ENCODE measurements around the gene FTSJ1. TPM values are rescaled to one million over a fixed set of nuclear protein-coding genes. Genes with fewer than 3 reads are reported as not detected.

The FTSJ1 gene
- total and polyA plus RNA-seq, 2 donors (not counting 1 experiment from before 2014, with no cell fraction given), result 36.6 to 55.8 TPM

DNA sequence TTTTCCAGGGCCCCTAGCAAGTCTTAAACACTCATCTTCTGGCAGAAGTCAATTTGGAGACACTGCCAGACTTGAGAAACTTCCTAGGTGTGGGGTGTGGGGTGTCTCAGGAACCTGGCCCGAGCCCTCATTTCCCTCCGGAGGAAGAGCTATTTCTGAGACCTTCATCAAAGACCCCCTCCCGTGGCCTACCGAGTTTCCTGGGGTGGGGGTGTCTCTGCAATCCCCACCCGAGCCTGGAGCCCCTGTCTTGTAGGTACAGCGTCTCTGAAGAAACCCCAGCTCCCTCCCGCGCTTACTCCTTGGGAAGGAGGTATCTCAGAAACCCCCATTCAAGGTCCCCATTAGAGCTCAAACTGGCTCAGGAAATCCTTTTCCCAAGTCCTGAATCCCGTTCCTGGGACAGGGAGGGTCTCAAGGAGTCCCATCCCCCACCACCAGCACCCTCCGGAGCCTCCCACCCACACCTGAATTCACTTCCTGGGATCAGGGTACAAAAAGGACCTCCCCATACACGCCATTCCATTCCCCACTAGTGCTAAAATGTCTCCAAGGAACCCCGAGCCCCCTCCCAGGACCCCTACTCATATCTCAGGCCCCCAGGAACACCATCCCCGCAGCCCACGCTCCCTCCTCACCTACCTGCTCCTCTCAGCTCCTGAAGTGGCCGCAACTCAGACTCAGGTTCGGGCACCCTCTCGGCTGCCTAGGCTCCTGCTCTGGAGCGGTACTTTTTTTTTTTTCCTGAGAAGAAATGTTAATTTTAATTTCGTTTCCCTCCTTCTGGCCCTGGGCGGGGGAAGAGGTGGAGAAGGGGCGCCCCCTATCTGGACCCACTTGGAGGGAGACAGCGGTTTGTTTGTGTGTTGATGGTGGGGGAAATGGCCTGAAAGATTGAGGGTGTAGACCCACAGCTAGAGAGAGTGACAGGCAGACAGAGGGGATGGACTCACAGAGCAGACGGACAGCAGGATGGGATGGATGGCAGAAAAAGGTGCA, 7.0 kb upstream of the FTSJ1 start:
- ATAC-seq (ENCODE audit: low read depth), result peak; percentile 44
- DNase-seq, result peak; percentile 49
- Histone ChIP-seq H3K27me3 (replicated peaks in 1 of 4; ENCODE audit: control extremely low read depth in 1 of 4, control insufficient read depth in 3 of 4, insufficient read depth in 4 of 4, low read length in 3 of 4) (no peaks in the 10 kb centered on the region), H3K9me3 (ENCODE audit: control extremely low read depth in 1 of 3, control insufficient read depth in 2 of 3, insufficient read depth in 1 of 3, low read length in 2 of 3) (no peaks in the 10 kb centered on the region), H4K20me1 (ENCODE audit: control insufficient read depth, insufficient read depth, low read length, poor library complexity, severe bottlenecking) (no peaks in the 10 kb centered on the region), H3K4me2 (replicated peaks; ENCODE audit: low read depth, low read length, poor library complexity, severe bottlenecking) (peak overlapping the region; percentile 85), H3K79me2 (ENCODE audit: control insufficient read depth, insufficient read depth, low read length) (peaks cover 7% of the 10 kb centered on the region), H3K4me1 (ENCODE audit: control insufficient read depth in 2 of 2, insufficient read depth in 2 of 2, low read length in 2 of 2) (peaks cover 3 to 11% of the 10 kb centered on the region in 2 donors), H3K36me3 (replicated peaks in 1 of 2; ENCODE audit: control extremely low read depth in 1 of 2, control insufficient read depth in 1 of 2, extremely low read depth in 1 of 2, insufficient read depth in 2 of 2, low read length in 1 of 2) (no peaks in the 10 kb centered on the region), H3K4me3 (ENCODE audit: control extremely low read depth in 1 of 5, extremely low read depth in 1 of 5, insufficient read depth in 1 of 5, low read depth in 2 of 5, low read length in 4 of 5) (peak overlapping the region; percentile 38 to 74 (median 64)), H2AFZ (ENCODE audit: insufficient read depth, low read depth, low read length, poor library complexity, severe bottlenecking) (peak overlapping the region; percentile 92), H3K9ac (ENCODE audit: low read length) (peak overlapping the region; percentile 74), H3K27ac (ENCODE audit: low read length in 2 of 2) (peak overlapping the region in 1 of 2 donors; percentile 49)
- Mint-ChIP-seq H3K27me3 (no peaks in the 10 kb centered on the region), H3K9me3 (ENCODE audit: insufficient read depth) (no peaks in the 10 kb centered on the region), H3K4me3 (peak overlapping the region; percentile 87), H3K27ac (peak overlapping the region; percentile 79), H3K4me1 (peaks cover 16% of the 10 kb centered on the region)
- intact Hi-C loops (cut with micrococcal nuclease), result loop anchor here (5.0 kb wide), 1 partner anchor 38 kb away; the partner anchor contains the start of gene PORCN
- ChIA-PET CTCF (interaction anchor here (1.4 kb wide), 1 partner anchor 637 kb away, joined by 6 read pairs; no protein-coding TSS in a partner anchor), POLR2A (interaction anchor here (0.7 kb wide), 2 partner anchors 71 to 632 kb away, joined by 3 read pairs; partner anchors contain the start of gene ZNF81)
- WGBS (ENCODE audit: insufficient coverage), result 0% methylated on average over 7 of the region's 23 CpGs
- TF ChIP-seq, protein P1, sequence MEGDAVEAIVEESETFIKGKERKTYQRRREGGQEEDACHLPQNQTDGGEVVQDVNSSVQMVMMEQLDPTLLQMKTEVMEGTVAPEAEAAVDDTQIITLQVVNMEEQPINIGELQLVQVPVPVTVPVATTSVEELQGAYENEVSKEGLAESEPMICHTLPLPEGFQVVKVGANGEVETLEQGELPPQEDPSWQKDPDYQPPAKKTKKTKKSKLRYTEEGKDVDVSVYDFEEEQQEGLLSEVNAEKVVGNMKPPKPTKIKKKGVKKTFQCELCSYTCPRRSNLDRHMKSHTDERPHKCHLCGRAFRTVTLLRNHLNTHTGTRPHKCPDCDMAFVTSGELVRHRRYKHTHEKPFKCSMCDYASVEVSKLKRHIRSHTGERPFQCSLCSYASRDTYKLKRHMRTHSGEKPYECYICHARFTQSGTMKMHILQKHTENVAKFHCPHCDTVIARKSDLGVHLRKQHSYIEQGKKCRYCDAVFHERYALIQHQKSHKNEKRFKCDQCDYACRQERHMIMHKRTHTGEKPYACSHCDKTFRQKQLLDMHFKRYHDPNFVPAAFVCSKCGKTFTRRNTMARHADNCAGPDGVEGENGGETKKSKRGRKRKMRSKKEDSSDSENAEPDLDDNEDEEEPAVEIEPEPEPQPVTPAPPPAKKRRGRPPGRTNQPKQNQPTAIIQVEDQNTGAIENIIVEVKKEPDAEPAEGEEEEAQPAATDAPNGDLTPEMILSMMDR (IDR thresholded peaks at IDR 0.05), result peak; percentile 15
- no peak for TF ChIP-seq EZH2 (IDR thresholded peaks at IDR 0.05; ENCODE audit: borderline replicate concordance, insufficient read depth, low read depth, low read length, poor library complexity, severe bottlenecking)

Data from B cell (primary cell).